ENCODE results near the gene USP13.
"Not testable (repeated sequence)": the region's sequence is repeated elsewhere in the genome, so short reads cannot be mapped to it uniquely, and the experiment has no call there.

Gene USP13

GRCh38 chr3:179775416-179776122 is 122.7 kb downstream of the USP13 start:
- Mint-ChIP-seq H3K36me3 (ENCODE audit: low read depth) (peaks cover 18% of the 10 kb centered on the region), H3K27me3 (no peaks in the 10 kb centered on the region)

GRCh38 chr3:179782841-179783240 is 130.0 kb downstream of the USP13 start:
- H3K4me1 Mint-ChIP-seq (ENCODE audit: low read depth): not testable (repeated sequence)

More at GRCh38 chr3:179775416-179776122, 122.7 kb downstream of the USP13 start:
- Mint-ChIP-seq H3K4me3 (no peak overlapping the region), H3K4me1 (ENCODE audit: low read depth) (no peaks in the 10 kb centered on the region), H3K27ac (no peak overlapping the region), H3K9me3 (peaks cover 34% of the 10 kb centered on the region)
- intact Hi-C loops (cut with micrococcal nuclease): no loop called here

GRCh38 chr3:179788996-179789395 is 136.2 kb downstream of the USP13 start:
- intact Hi-C loops (cut with micrococcal nuclease): no loop called here
- no peaks in the 10 kb centered on the region for H3K4me1 Mint-ChIP-seq (ENCODE audit: low read depth)
- H3K9me3 Mint-ChIP-seq: no peaks in the 10 kb centered on the region
- no peak overlapping the region for H3K27ac Mint-ChIP-seq
- H3K36me3 Mint-ChIP-seq (ENCODE audit: low read depth): no peaks in the 10 kb centered on the region
- H3K4me3 Mint-ChIP-seq: no peak overlapping the region
- peaks cover 3% of the 10 kb centered on the region for H3K27me3 Mint-ChIP-seq

More at GRCh38 chr3:179782841-179783240, 130.0 kb downstream of the USP13 start:
- H3K4me3 Mint-ChIP-seq; intact Hi-C loops (cut with micrococcal nuclease); H3K27me3 Mint-ChIP-seq; H3K27ac Mint-ChIP-seq: not testable (repeated sequence)
- peaks cover 37% of the 10 kb centered on the region for H3K9me3 Mint-ChIP-seq
- H3K36me3 Mint-ChIP-seq (ENCODE audit: low read depth): peaks cover 20% of the 10 kb centered on the region

- H3K27ac Mint-ChIP-seq: no peak overlapping the region
- H3K4me3 Mint-ChIP-seq: no peak overlapping the region
- intact Hi-C loops (cut with micrococcal nuclease): no loop called here
- peaks cover 3% of the 10 kb centered on the region for H3K27me3 Mint-ChIP-seq
- H3K9me3 Mint-ChIP-seq: no peaks in the 10 kb centered on the region
- no peaks in the 10 kb centered on the region for H3K36me3 Mint-ChIP-seq (ENCODE audit: low read depth)
- H3K4me1 Mint-ChIP-seq (ENCODE audit: low read depth): no peaks in the 10 kb centered on the region
Measured at GRCh38 chr3:179791793-179792192, 139.0 kb downstream of the USP13 start.

GRCh38 chr3:179794355-179794754 is 141.5 kb downstream of the USP13 start:
- no peaks in the 10 kb centered on the region for H3K9me3 Mint-ChIP-seq
- no peaks in the 10 kb centered on the region for H3K4me1 Mint-ChIP-seq (ENCODE audit: low read depth)
- H3K4me3 Mint-ChIP-seq: no peak overlapping the region
- no peaks in the 10 kb centered on the region for H3K36me3 Mint-ChIP-seq (ENCODE audit: low read depth)
- H3K27me3 Mint-ChIP-seq: peaks cover 3% of the 10 kb centered on the region
- intact Hi-C loops (cut with micrococcal nuclease): no loop called here
- H3K27ac Mint-ChIP-seq: no peak overlapping the region

- intact Hi-C loops (cut with micrococcal nuclease): no loop called here
- Mint-ChIP-seq H3K36me3 (ENCODE audit: low read depth) (no peaks in the 10 kb centered on the region), H3K4me1 (ENCODE audit: low read depth) (no peaks in the 10 kb centered on the region), H3K4me3 (no peak overlapping the region), H3K27me3 (peaks cover 3% of the 10 kb centered on the region), H3K9me3 (no peaks in the 10 kb centered on the region), H3K27ac (no peak overlapping the region)
Measured at GRCh38 chr3:179796421-179796820, 143.6 kb downstream of the USP13 start.

- Mint-ChIP-seq H3K36me3 (ENCODE audit: low read depth) (no peaks in the 10 kb centered on the region), H3K4me3 (no peak overlapping the region), H3K4me1 (ENCODE audit: low read depth) (no peaks in the 10 kb centered on the region), H3K27me3 (no peaks in the 10 kb centered on the region), H3K27ac (no peak overlapping the region), H3K9me3 (no peaks in the 10 kb centered on the region)
- intact Hi-C loops (cut with micrococcal nuclease): no loop called here
Measured at GRCh38 chr3:179797192-179797591, 144.4 kb downstream of the USP13 start.

GRCh38 chr3:179801263-179801662 is 148.4 kb downstream of the USP13 start:
- Mint-ChIP-seq H3K27me3 (peaks cover 3% of the 10 kb centered on the region), H3K4me1 (ENCODE audit: low read depth) (no peaks in the 10 kb centered on the region), H3K36me3 (ENCODE audit: low read depth) (no peaks in the 10 kb centered on the region), H3K9me3 (no peaks in the 10 kb centered on the region), H3K4me3 (no peak overlapping the region), H3K27ac (no peak overlapping the region)
- intact Hi-C loops (cut with micrococcal nuclease): no loop called here

GRCh38 chr3:179801856-179802255 is 149.0 kb downstream of the USP13 start:
- intact Hi-C loops (cut with micrococcal nuclease): no loop called here
- H3K4me3 Mint-ChIP-seq: no peak overlapping the region
- no peaks in the 10 kb centered on the region for H3K9me3 Mint-ChIP-seq
- peaks cover 3% of the 10 kb centered on the region for H3K27me3 Mint-ChIP-seq
- H3K36me3 Mint-ChIP-seq (ENCODE audit: low read depth): no peaks in the 10 kb centered on the region
- no peak overlapping the region for H3K27ac Mint-ChIP-seq
- H3K4me1 Mint-ChIP-seq (ENCODE audit: low read depth): no peaks in the 10 kb centered on the region

GRCh38 chr3:179806177-179806576 is 153.3 kb downstream of the USP13 start:
- peaks cover 3% of the 10 kb centered on the region for H3K27me3 Mint-ChIP-seq
- H3K9me3 Mint-ChIP-seq: no peaks in the 10 kb centered on the region
- H3K27ac Mint-ChIP-seq: no peak overlapping the region
- no peaks in the 10 kb centered on the region for H3K36me3 Mint-ChIP-seq (ENCODE audit: low read depth)
- H3K4me1 Mint-ChIP-seq (ENCODE audit: low read depth): no peaks in the 10 kb centered on the region
- intact Hi-C loops (cut with micrococcal nuclease): no loop called here
- H3K4me3 Mint-ChIP-seq: no peak overlapping the region

GRCh38 chr3:179807588-179807987 is 154.7 kb downstream of the USP13 start:
- Mint-ChIP-seq H3K4me3 (no peak overlapping the region), H3K36me3 (ENCODE audit: low read depth) (no peaks in the 10 kb centered on the region), H3K4me1 (ENCODE audit: low read depth) (no peaks in the 10 kb centered on the region), H3K27me3 (peaks cover 3% of the 10 kb centered on the region), H3K27ac (no peak overlapping the region), H3K9me3 (no peaks in the 10 kb centered on the region)
- intact Hi-C loops (cut with micrococcal nuclease): no loop called here

GRCh38 chr3:179809639-179810038 is 156.8 kb downstream of the USP13 start:
- H3K27ac Mint-ChIP-seq: no peak overlapping the region
- no peaks in the 10 kb centered on the region for H3K9me3 Mint-ChIP-seq
- H3K4me3 Mint-ChIP-seq: no peak overlapping the region
- H3K27me3 Mint-ChIP-seq: peaks cover under 1% of the 10 kb centered on the region
- H3K4me1 Mint-ChIP-seq (ENCODE audit: low read depth): no peaks in the 10 kb centered on the region
- intact Hi-C loops (cut with micrococcal nuclease): no loop called here
- H3K36me3 Mint-ChIP-seq (ENCODE audit: low read depth): no peaks in the 10 kb centered on the region

GRCh38 chr3:179811321-179812095 is 158.7 kb downstream of the USP13 start:
- Mint-ChIP-seq H3K4me1 (ENCODE audit: low read depth) (no peaks in the 10 kb centered on the region), H3K36me3 (ENCODE audit: low read depth) (no peaks in the 10 kb centered on the region), H3K27me3 (no peaks in the 10 kb centered on the region), H3K9me3 (no peaks in the 10 kb centered on the region), H3K27ac (no peak overlapping the region), H3K4me3 (no peak overlapping the region)
- intact Hi-C loops (cut with micrococcal nuclease): no loop called here

- no peaks in the 10 kb centered on the region for H3K9me3 Mint-ChIP-seq
- no peak overlapping the region for H3K27ac Mint-ChIP-seq
- H3K27me3 Mint-ChIP-seq: no peaks in the 10 kb centered on the region
- intact Hi-C loops (cut with micrococcal nuclease): no loop called here
- H3K4me1 Mint-ChIP-seq (ENCODE audit: low read depth): no peaks in the 10 kb centered on the region
- H3K4me3 Mint-ChIP-seq: no peak overlapping the region
- no peaks in the 10 kb centered on the region for H3K36me3 Mint-ChIP-seq (ENCODE audit: low read depth)
Measured at GRCh38 chr3:179812096-179812382, 159.2 kb downstream of the USP13 start.

- intact Hi-C loops (cut with micrococcal nuclease): no loop called here
- no peaks in the 10 kb centered on the region for H3K36me3 Mint-ChIP-seq (ENCODE audit: low read depth)
- H3K27ac Mint-ChIP-seq: no peak overlapping the region
- no peak overlapping the region for H3K4me3 Mint-ChIP-seq
- no peaks in the 10 kb centered on the region for H3K4me1 Mint-ChIP-seq (ENCODE audit: low read depth)
- no peaks in the 10 kb centered on the region for H3K9me3 Mint-ChIP-seq
- peaks cover 6% of the 10 kb centered on the region for H3K27me3 Mint-ChIP-seq
Measured at GRCh38 chr3:179819379-179819778, 166.5 kb downstream of the USP13 start.
